Measurements from ENCODE around the gene TCERG1L.

The TCERG1L gene

GRCh38 chr10:131068760-131069159, 242.8 kb downstream of the TCERG1L start:
- TF ChIP-seq, protein P1, sequence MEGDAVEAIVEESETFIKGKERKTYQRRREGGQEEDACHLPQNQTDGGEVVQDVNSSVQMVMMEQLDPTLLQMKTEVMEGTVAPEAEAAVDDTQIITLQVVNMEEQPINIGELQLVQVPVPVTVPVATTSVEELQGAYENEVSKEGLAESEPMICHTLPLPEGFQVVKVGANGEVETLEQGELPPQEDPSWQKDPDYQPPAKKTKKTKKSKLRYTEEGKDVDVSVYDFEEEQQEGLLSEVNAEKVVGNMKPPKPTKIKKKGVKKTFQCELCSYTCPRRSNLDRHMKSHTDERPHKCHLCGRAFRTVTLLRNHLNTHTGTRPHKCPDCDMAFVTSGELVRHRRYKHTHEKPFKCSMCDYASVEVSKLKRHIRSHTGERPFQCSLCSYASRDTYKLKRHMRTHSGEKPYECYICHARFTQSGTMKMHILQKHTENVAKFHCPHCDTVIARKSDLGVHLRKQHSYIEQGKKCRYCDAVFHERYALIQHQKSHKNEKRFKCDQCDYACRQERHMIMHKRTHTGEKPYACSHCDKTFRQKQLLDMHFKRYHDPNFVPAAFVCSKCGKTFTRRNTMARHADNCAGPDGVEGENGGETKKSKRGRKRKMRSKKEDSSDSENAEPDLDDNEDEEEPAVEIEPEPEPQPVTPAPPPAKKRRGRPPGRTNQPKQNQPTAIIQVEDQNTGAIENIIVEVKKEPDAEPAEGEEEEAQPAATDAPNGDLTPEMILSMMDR (IDR thresholded peaks at IDR 0.05; ENCODE audit: low read depth, low read length), result no peak
- no peak overlapping the region for H3K4me3 ChIP-seq (replicated peaks in 1 of 2; ENCODE audit: low read depth in 2 of 2, low read length in 2 of 2)
- no peak for DNase-seq (ENCODE audit: low read depth in 2 of 2)

DNA sequence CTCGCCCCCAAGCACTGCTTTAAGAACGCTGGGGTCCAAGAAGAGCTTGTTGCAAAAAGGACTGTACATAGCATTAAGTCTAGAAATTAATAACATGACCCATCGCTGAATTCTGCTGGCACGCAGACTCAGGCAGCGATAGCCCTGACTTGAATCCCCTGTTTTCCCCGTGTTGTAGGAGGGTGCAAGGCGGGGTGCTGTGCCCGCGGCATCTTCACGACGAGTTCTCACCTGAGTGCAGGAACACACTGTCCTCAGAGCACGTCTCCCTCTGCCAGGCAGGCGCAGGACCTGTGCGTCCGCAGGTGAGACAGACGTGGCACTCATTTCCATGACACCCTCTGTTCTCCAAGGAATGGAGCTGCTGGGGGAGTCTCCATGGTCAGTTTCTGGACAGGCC, 243.2 kb downstream of the TCERG1L start:
- TF ChIP-seq, protein P1 (IDR thresholded peaks at IDR 0.05; ENCODE audit: low read depth, low read length), result no peak
- no peak for DNase-seq (ENCODE audit: low read depth in 2 of 2)
- H3K4me3 ChIP-seq (replicated peaks in 1 of 2; ENCODE audit: low read depth in 2 of 2, low read length in 2 of 2), result no peak overlapping the region

- DNase-seq (ENCODE audit: low read depth in 2 of 2), result no peak
- TF ChIP-seq, protein P1 (IDR thresholded peaks at IDR 0.05; ENCODE audit: low read depth, low read length), result no peak
- no peak overlapping the region for H3K4me3 ChIP-seq (replicated peaks in 1 of 2; ENCODE audit: low read depth in 2 of 2, low read length in 2 of 2)
Observed at GRCh38 chr10:131067690-131068089, 243.8 kb downstream of the TCERG1L start.

GRCh38 chr10:131065673-131066305, 245.7 kb downstream of the TCERG1L start:
- no peak for DNase-seq (ENCODE audit: low read depth in 2 of 2)
- TF ChIP-seq, protein P1 (IDR thresholded peaks at IDR 0.05; ENCODE audit: low read depth, low read length), result no peak
- H3K4me3 ChIP-seq (replicated peaks in 1 of 2; ENCODE audit: low read depth in 2 of 2, low read length in 2 of 2), result no peak overlapping the region

- H3K4me3 ChIP-seq (replicated peaks in 1 of 2; ENCODE audit: low read depth in 2 of 2, low read length in 2 of 2), result no peak overlapping the region
- DNase-seq (ENCODE audit: low read depth in 2 of 2), result no peak
- TF ChIP-seq, protein P1 (IDR thresholded peaks at IDR 0.05; ENCODE audit: low read depth, low read length), result no peak
Observed at GRCh38 chr10:131063311-131063710, 248.2 kb downstream of the TCERG1L start.

- TF ChIP-seq, protein P1 (IDR thresholded peaks at IDR 0.05; ENCODE audit: low read depth, low read length), result no peak
- no peak overlapping the region for H3K4me3 ChIP-seq (replicated peaks in 1 of 2; ENCODE audit: low read depth in 2 of 2, low read length in 2 of 2)
- no peak for DNase-seq (ENCODE audit: low read depth in 2 of 2)
Observed at GRCh38 chr10:131062621-131063260, 248.8 kb downstream of the TCERG1L start.
